ENCODE measurements around the gene BPTF.
"Not testable (repeated sequence)": the region's sequence is repeated elsewhere in the genome, so short reads cannot be mapped to it uniquely, and the experiment has no call there.

The BPTF gene

DNA sequence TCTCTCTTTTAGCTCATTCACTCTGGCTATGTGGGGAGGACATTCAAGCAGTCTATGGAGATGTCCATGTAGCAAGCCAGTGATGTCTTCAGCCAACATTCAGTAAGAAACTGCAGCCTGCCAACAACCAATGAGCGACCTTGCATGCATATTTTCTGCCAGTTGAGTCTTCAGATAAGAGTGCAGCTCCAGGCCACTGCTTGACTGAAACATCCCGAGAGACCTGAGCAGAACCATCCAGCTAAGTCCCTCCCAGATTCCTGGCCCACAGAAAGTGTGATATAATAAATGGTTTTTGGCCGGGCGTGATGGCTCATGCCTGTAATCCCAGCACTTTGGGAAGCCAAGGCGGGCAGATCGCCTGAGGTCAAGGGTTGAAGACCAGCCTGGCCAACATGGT is 181.5 kb downstream of the BPTF start:
- DNase-seq (ENCODE audit: low read depth in 2 of 2) = no peak

DNA sequence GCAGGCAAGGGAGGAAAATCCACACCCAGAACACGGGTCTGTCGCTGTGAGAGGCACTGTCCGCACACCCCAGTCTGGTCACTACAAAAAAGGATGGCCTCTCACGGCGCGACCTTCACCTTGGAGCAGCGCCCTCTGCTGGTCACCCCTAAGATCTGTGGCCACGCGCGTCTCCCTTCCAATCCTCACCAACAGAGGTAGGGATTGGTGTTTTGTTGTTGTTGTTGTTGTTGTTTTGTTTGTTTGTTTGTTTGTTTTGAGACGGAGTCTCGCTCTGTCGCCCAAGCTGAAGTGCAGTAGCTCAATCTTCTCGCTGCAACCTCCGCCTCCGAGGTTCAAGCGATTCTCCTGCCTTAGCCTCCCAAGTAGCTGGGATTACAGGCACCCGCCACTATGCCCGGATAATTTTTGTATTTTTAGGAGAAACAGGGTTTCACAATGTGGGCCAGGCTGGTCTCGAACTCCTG is 185.9 kb downstream of the BPTF start:
- DNase-seq (ENCODE audit: low read depth in 2 of 2) = peak; percentile 12 to 46

DNA sequence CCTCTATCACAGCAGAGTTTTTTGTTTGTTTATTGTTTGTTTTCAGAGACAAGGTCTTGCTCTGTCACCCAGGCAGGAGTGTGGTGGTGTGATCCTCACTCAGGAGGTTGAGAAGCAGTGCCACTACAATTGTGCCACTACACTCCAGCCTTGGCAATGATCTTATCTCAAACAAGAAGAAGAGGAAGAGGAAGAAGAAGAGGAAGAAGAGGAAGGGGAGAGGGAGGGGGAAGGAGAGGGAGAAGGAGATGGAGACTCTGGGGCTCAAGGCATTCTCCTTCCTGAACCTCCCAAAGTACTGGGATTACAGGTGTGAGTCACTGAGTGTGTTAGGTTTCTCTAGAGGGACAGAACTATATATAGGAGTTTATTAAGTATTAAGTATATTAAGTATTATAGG is 188.1 kb downstream of the BPTF start:
- DNase-seq (ENCODE audit: low read depth in 2 of 2) = no peak

DNA sequence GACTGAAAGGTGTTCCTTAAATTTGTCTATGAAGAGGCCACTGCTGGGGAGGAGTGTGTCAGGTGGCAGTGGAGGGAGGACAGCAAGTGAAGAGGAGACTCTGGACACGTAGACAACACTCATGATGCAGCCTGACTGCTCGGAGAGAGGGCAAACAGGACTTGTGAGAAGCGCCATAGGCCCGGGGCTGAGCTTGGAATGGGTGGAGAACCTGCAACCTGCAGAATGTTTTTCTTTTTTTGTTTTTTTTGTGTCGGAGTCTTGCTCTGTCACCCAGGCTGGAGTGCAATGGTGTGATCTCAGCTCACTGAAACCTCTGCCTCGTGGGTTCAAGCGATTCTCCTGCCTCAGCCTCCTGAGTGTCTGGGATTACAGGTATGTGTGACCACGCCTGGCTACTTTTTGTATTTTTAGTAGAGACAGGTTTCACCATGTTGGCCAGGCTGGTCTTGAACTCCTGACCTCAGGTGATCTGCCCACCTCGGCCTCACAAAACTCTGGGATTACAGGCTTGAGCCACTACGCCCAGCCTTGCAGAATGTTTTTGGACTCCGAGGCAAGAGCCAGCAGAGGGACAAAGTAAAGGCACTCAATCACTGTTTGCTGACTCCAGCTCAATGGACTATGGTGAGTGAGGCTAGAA is 189.9 kb downstream of the BPTF start:
- DNase-seq (ENCODE audit: low read depth in 2 of 2) = no peak

DNA sequence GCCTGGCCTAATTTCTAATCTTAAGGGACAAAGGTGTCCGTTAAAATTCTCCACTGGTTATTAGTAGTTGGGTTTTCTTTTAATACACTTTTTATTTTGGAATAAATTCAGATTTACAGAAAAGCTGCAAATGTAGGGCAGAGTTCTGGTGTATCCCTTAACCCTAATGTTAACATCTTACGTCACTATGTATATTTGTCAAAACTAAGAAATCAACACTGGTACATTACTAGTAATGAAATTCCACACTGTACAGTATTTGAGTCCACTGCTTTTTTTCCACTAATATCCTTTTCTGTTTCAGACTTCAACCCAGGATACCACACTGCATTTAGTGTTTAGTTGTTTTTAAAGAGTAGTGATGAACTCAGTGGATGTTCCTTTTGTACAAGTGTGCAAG is 191.5 kb downstream of the BPTF start:
- DNase-seq (ENCODE audit: low read depth in 2 of 2) = no peak

DNA sequence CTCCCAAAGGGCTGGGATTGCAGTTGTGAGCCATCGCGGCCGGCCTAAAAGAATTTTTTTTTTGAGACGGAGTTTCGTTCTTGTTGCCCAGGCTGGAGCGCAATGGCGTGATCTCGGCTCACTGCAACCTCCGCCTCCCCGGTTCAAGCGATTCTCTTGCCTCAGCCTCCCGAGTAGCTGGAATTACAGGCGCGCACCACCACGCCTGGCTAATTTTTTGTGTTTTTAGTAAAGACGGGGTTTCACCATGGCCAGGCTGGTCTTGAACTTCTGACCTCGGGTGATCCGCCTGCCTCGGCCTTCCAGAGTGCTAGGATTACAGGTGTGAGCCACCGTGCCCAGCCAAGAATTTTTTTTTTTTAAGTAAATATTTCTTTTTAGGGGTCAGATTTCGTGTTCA is 193.2 kb downstream of the BPTF start:
- not testable (repeated sequence) for DNase-seq (ENCODE audit: low read depth in 2 of 2)

DNA sequence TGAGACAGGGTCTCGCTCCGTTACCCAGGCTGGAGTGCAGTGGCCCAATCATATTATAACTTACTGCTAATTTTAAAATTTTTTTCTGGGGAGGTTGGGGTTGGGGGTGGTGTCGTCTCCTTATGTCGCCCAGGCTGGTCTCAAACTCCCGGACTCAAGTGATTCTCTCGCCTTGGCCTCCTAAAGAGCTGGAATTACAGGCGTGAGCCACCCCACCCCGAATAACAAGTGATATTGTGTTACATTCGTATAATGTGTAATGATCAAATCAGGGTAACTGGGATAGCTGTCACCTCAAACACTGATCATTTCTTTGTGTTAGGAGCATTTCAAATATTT is 194.0 kb downstream of the BPTF start:
- DNase-seq (ENCODE audit: low read depth in 2 of 2) = no peak

DNA sequence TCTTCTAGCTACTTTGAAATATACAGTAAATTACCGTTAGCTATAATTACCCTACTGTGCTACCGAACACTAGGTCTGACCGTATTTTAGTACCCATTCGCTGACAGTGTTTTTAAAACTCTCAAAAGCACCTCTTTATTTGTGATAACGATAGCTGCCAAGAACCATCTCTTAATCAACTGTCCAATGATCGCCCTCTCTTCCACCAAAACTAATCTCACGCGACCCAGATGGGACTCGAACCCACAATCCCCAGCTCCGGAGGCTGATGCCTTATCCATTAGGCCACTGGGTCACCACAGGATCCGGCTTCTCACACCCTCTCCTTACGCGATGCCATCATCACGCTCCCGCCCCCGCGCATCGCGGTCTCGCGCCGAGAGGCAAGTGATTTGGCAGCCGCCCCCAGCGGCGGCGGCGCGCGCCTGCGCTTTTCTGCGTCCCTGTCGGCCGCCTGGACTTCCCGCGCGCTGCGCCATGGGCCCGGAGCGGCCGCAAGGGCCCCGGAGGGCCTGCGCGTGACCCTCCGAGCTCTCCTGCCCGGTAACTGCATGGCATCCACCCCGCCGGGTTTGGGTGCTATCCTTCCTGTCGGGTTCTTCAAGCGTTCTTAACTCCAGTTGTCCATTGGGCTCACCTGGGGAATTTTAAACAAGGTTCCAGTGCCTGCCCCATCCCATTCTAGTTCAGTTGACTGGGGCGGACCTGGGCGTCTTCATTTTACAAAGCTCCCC is 194.5 kb downstream of the BPTF start:
- DNase-seq (ENCODE audit: low read depth in 2 of 2) = peak; percentile 94 to 99

DNA sequence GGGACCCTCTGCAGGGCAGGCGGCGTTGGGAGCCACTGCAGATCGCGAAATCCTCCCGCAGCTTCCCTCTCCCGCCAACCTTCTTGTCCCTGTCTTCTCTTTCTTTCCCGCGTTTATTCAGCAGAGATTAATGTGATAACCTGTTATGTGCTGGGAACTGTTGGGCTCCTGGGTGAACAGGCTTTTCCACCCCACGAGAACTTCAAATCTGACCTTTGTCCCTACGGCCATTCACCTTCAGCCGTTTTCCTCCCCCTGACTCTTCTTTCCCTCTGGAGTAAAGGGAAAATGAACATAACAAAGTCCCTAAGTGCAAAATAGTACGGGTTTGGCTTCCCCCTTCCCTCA is 195.1 kb downstream of the BPTF start:
- DNase-seq (ENCODE audit: low read depth in 2 of 2) = no peak

DNA sequence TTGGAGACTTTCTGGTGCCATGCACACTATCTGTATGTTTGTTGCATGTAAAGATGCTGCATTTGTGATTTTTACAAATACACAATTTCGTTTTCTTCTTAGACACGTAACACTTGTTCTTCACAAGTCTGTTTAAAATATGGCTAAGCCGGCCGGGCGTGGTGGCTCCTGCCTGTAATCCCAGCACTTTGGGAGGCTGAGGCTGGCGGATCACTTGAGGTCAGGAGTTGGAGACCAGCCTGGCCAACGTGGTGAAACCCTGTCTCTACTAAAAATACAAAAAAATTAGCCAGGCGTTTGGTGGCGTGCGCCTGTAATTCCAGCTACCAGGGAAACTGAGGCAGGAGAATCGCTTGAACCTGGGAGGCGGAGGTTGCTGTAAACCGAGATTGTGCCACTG is 195.5 kb downstream of the BPTF start:
- DNase-seq (ENCODE audit: low read depth in 2 of 2) = not testable (repeated sequence)

DNA sequence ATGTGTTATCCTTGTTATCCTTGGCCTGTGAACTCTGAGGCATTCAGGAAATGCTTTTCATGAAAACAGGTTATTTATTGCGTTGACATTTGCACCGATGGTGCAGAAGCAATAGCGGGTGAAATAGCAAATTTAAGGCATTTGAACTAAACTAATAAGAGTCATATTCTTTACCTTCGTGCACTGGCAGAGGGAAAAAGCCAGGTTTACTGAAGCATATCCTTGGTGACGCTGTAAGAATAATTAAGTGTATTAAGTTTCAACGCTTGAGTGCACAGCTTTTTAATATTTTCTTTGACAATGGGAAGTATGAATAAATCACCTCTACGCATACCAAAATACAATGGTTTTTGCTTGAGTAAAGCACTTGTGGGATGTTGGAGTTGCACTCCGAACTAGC is 196.7 kb downstream of the BPTF start:
- DNase-seq (ENCODE audit: low read depth in 2 of 2) = no peak

DNA sequence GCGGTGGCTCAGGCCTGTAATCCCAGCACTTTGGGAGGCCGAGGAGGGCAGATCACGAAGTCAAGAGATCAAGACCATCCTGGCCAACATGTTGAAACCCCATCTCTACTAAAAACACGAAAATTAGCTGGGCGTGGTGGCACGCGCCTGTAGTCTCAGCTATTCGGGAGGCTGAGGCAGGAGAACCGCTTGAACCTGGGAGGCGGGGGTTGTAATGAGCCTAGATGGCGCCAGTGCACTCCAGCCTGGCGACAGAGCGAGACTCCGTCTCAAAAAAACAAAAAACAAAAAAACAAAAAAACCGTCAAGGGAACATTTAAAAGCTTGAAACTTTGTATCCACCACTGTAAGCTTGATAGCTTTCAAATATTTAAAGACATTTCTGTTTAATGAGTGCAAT is 197.2 kb downstream of the BPTF start:
- DNase-seq (ENCODE audit: low read depth in 2 of 2) = not testable (repeated sequence)

DNA sequence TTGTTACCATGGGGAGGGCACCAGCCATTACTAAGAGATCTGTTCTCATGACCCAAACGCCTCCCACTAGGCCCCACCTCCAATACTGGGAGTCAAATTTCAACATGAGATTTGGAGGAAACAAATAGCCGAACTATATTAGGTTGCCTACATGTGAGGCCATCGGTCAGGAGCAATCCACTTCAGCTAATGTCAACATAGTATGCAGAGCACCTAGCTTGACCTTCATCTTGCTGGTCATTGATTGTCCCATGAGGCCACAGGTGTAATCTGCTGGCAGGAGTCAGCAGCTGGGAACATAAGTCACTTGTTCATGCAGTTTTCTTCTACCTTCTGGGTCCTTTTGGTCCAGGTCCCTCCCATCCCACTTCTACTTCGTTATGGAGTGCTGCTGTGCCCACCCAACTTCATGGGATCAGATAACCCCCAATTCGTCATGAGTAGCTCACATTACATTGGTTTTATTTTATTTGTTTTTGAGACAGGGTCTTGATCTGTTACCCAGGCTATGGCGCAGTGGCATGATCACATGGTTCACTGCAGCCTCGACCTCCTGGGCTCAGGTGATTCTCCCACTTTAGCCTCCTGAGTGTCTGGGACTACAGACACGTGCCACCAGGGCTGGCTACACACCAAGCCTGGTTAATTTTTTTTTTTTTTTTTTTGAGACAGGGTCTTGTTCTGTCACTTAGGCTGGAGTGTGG is 204.4 kb downstream of the BPTF start:
- DNase-seq (ENCODE audit: low read depth in 2 of 2) = no peak

Data from stimulated activated CD4-positive, alpha-beta T cell treated with anti-CD3 and anti-CD28 coated beads, Interleukin-1b, Interleukin-23, amount 100 ng/mL, for 1 hour (primary cell).